H1 (cell line): ENCODE results near the gene STXBP4. TPM values are rescaled to one million over a fixed set of nuclear protein-coding genes. Genes with fewer than 3 reads are reported as not detected.

Experiments used
- CTCF ChIA-PET: fragments of 300-600 bp; sonication (Branson Sonifier 250); formaldehyde crosslinking; loops from one replicate; lab custom pipeline; 2021; ENCODE audit not compliant: partially characterized antibody; lab: Charles Lee
- POLR2A ChIA-PET: fragments of 300-600 bp; sonication (Branson Sonifier 250); formaldehyde crosslinking; loops from one replicate; lab custom pipeline; 2021; ENCODE audit warnings: inconsistent platforms; ENCODE audit not compliant: partially characterized antibody; lab: Charles Lee
- DNase-seq, 2 experiments: peaks; one replicate each; pipeline versions ENCODE4 v3.0.0 to v3.0.0-alpha.2; 2010 to 2022; ENCODE audit warnings: low spot score in 2 of 2, low read depth in 1 of 2, mixed read lengths in 1 of 2
- FAIRE-seq: peaks from 2 replicates; lab custom pipeline; 2011; peaks lifted over from hg19 to GRCh38; lab: Jason Lieb, UNC
- H2AFZ ChIP-seq: 2 replicates; pipeline ENCODE4 v1.8.1; 2012; ENCODE audit warnings: low read length, inconsistent platforms
- H2AK5ac ChIP-seq: 2 replicates; pipeline ENCODE4 v1.6.1; 2013; ENCODE audit warnings: low read depth, low read length
- H2BK120ac ChIP-seq: replicated peaks from 2 replicates; pipeline ENCODE3; 2013; ENCODE audit warnings: low read depth, low read length, inconsistent platforms
- H2BK12ac ChIP-seq: 2 replicates; pipeline ENCODE4 v1.6.1; 2013; ENCODE audit warnings: low read depth, low read length
- H2BK15ac ChIP-seq: 2 replicates; pipeline ENCODE4 v1.6.1; 2013; ENCODE audit warnings: low read length
- H2BK20ac ChIP-seq: 2 replicates; pipeline ENCODE4 v1.6.1; 2013; ENCODE audit warnings: low read length
- H2BK5ac ChIP-seq: 2 replicates; pipeline ENCODE4 v1.6.1; 2013; ENCODE audit warnings: low read depth, low read length
- H3K14ac ChIP-seq: 2 replicates; pipeline ENCODE4 v1.6.1; 2013; ENCODE audit warnings: inconsistent platforms; ENCODE audit not compliant: insufficient read length
- H3K18ac ChIP-seq: 2 replicates; pipeline ENCODE4 v1.6.1; 2013; ENCODE audit warnings: low read length; ENCODE audit errors: extremely low read depth
- H3K23ac ChIP-seq: 2 replicates; pipeline ENCODE4 v1.6.1; 2013; ENCODE audit warnings: inconsistent platforms; ENCODE audit not compliant: insufficient read length
- H3K23me2 ChIP-seq: 2 replicates; pipeline ENCODE4 v1.6.1; 2013; ENCODE audit warnings: low read depth, low read length
- H3K27ac ChIP-seq: 2 replicates; pipeline ENCODE4 v1.6.1; 2011; ENCODE audit warnings: low read depth, low read length, inconsistent platforms
- H3K27me3 ChIP-seq, 4 experiments: replicated peaks in 1 of 4; 1 replicate in 1 of 4; 2 replicates in 3 of 4; pipeline versions ENCODE4 v1.6.1 to v1.8.1; 2011 to 2013; ENCODE audit warnings: low read length in 3 of 4, mild to moderate bottlenecking in 3 of 4, inconsistent platforms in 2 of 4, mixed read lengths in 2 of 4, moderate library complexity in 1 of 4; ENCODE audit not compliant: control insufficient read depth in 3 of 4, insufficient read depth in 3 of 4; ENCODE audit errors: extremely low read depth in 1 of 4
- H3K36me3 ChIP-seq, 4 experiments: 2 replicates each; pipeline versions ENCODE4 v1.6.1 to v1.8.1; 2011 to 2013; ENCODE audit warnings: mild to moderate bottlenecking in 4 of 4, low read length in 3 of 4, moderate library complexity in 2 of 4, control low read depth in 1 of 4, inconsistent platforms in 1 of 4; ENCODE audit not compliant: insufficient read depth in 4 of 4, control insufficient read depth in 2 of 4
- H3K4ac ChIP-seq: replicated peaks from 2 replicates; pipeline ENCODE3; 2013; ENCODE audit warnings: low read length, low read depth, mixed read lengths, inconsistent platforms; ENCODE audit not compliant: insufficient read length
- H3K4me1 ChIP-seq, 4 experiments: replicated peaks in 1 of 4; 1 replicate in 1 of 4; 2 replicates in 3 of 4; pipeline versions ENCODE4 v1.6.1 to v1.8.1; 2011 to 2013; ENCODE audit warnings: low read length in 3 of 4, inconsistent platforms in 2 of 4, mixed read lengths in 1 of 4; ENCODE audit not compliant: insufficient read depth in 4 of 4, control insufficient read depth in 3 of 4
- H3K4me2 ChIP-seq, 2 experiments: 2 replicates each; pipeline versions ENCODE4 v1.6.1 to v1.8.1; 2011 to 2013; ENCODE audit warnings: low read depth in 2 of 2, low read length in 2 of 2, control low read depth in 1 of 2, inconsistent platforms in 1 of 2, mild to moderate bottlenecking in 1 of 2; ENCODE audit not compliant: insufficient read depth in 1 of 2
- H3K4me3 ChIP-seq, 4 experiments: fragments of 200-600, 300-600 bp in 1 of 4; sonication (generic), shearing (Covaris generic), sonication (Bioruptor Twin) in 1 of 4; 2 replicates each; pipeline versions ENCODE4 v1.5.1 to v1.8.1; 2011 to 2016; ENCODE audit warnings: low read length in 4 of 4, low read depth in 3 of 4, control low read depth in 2 of 4, inconsistent platforms in 2 of 4, mild to moderate bottlenecking in 2 of 4, mixed read lengths in 1 of 4, moderate library complexity in 1 of 4; ENCODE audit not compliant: insufficient read depth in 2 of 4; ENCODE audit errors: extremely low read depth in 1 of 4
- H3K56ac ChIP-seq: replicated peaks from 2 replicates; pipeline ENCODE3; 2013; ENCODE audit warnings: low read depth, mild to moderate bottlenecking, mixed read lengths, low read length, inconsistent platforms; ENCODE audit not compliant: insufficient read length
- H3K79me1 ChIP-seq: 2 replicates; pipeline ENCODE4 v1.6.1; 2013; ENCODE audit warnings: low read depth, low read length, control low read depth
- H3K79me2 ChIP-seq, 2 experiments: 2 replicates each; pipeline versions ENCODE4 v1.6.1 to v1.8.1; 2012 to 2013; ENCODE audit warnings: low read length in 2 of 2, mild to moderate bottlenecking in 2 of 2, inconsistent platforms in 1 of 2; ENCODE audit not compliant: insufficient read depth in 2 of 2, control insufficient read depth in 1 of 2
- H3K9ac ChIP-seq, 4 experiments: replicated peaks in 1 of 4; 1 replicate in 1 of 4; 2 replicates in 3 of 4; pipeline versions ENCODE4 v1.6.1 to v1.8.1; 2011 to 2013; ENCODE audit warnings: low read depth in 3 of 4, low read length in 3 of 4, control low read depth in 2 of 4, mild to moderate bottlenecking in 2 of 4, moderate library complexity in 2 of 4, inconsistent platforms in 1 of 4; ENCODE audit errors: extremely low read depth in 1 of 4
- H3K9me3 ChIP-seq, 2 experiments: 2 replicates each; pipeline versions ENCODE4 v1.6.1 to v1.8.1; 2012 to 2013; ENCODE audit warnings: mild to moderate bottlenecking in 2 of 2, moderate library complexity in 2 of 2, control low read depth in 1 of 2, inconsistent platforms in 1 of 2, low read depth in 1 of 2, low read length in 1 of 2, mixed read lengths in 1 of 2; ENCODE audit not compliant: insufficient read depth in 2 of 2
- H4K20me1 ChIP-seq, 2 experiments: replicated peaks in 1 of 2; 2 replicates each; pipeline versions ENCODE3 to v1.8.1; 2011 to 2013; ENCODE audit warnings: inconsistent platforms in 2 of 2, low read length in 2 of 2, mild to moderate bottlenecking in 1 of 2; ENCODE audit not compliant: insufficient read depth in 2 of 2, control insufficient read depth in 1 of 2
- H4K5ac ChIP-seq: 2 replicates; pipeline ENCODE4 v1.6.1; 2013; ENCODE audit warnings: low read length, low read depth, mixed read lengths, inconsistent platforms; ENCODE audit not compliant: insufficient read length
- H4K8ac ChIP-seq: 2 replicates; pipeline ENCODE4 v1.8.0; 2013; ENCODE audit warnings: mild to moderate bottlenecking, moderate library complexity, low read length, inconsistent platforms; ENCODE audit not compliant: insufficient read depth; ENCODE audit errors: extremely low read depth
- H4K91ac ChIP-seq: replicated peaks from 2 replicates; pipeline ENCODE3; 2013; ENCODE audit warnings: low read length, mixed read lengths, inconsistent platforms; ENCODE audit not compliant: insufficient read length
- CBX5 ChIP-seq: fragments of 300-800, 300-1000 bp; sonication (generic); IDR thresholded peaks from 2 replicates; pipeline ENCODE4 v1.7.1; 2016; ENCODE audit warnings: antibody characterized with exemption, low read length, low read depth
- CREB1 ChIP-seq: IDR thresholded peaks from 2 replicates; pipeline ENCODE4 v1.6.1; 2012; ENCODE audit warnings: inconsistent platforms
- EGR1 ChIP-seq: IDR thresholded peaks from 2 replicates; pipeline ENCODE4 v1.6.1; 2011; ENCODE audit warnings: low read depth, low read length, borderline replicate concordance
- FOSL1 ChIP-seq: IDR thresholded peaks from 2 replicates; pipeline ENCODE4 v1.6.1; 2011; ENCODE audit warnings: mild to moderate bottlenecking, low read depth, low read length, moderate library complexity; ENCODE audit not compliant: insufficient read depth
- GABPA ChIP-seq: IDR thresholded peaks from 2 replicates; pipeline ENCODE4 v1.6.1; 2011; ENCODE audit warnings: mild to moderate bottlenecking, low read length, moderate library complexity, borderline replicate concordance; ENCODE audit not compliant: insufficient read depth
- KDM1A ChIP-seq: fragments of 200-600, 300-600 bp; sonication (generic); IDR thresholded peaks from 2 replicates; pipeline ENCODE4 v1.7.1; 2016; ENCODE audit warnings: mild to moderate bottlenecking, low read length, borderline replicate concordance
- NRF1 ChIP-seq: IDR thresholded peaks from 2 replicates; pipeline ENCODE4 v1.6.1; 2011; ENCODE audit warnings: mild to moderate bottlenecking, low read depth, low read length, improper control_type of control experiment
- POLR2A ChIP-seq, 2 experiments: IDR thresholded peaks; 1 replicate in 1 of 2; 2 replicates in 1 of 2; pipeline ENCODE4 v1.6.1; 2011; ENCODE audit warnings: low read depth in 2 of 2, low read length in 2 of 2, mild to moderate bottlenecking in 2 of 2; ENCODE audit errors: control extremely low read depth in 1 of 2
- SIN3A ChIP-seq, 2 experiments: IDR thresholded peaks in 1 of 2; conservative IDR thresholded peaks in 1 of 2; 2 replicates each; pipeline ENCODE4 v1.6.1; 2011 to 2012; ENCODE audit warnings: low read length in 2 of 2, improper control_type of control experiment in 1 of 2, low read depth in 1 of 2, mild to moderate bottlenecking in 1 of 2
- SP2 ChIP-seq: IDR thresholded peaks from 2 replicates; pipeline ENCODE4 v1.6.1; 2012; ENCODE audit warnings: mild to moderate bottlenecking, low read length, inconsistent platforms
- SRF ChIP-seq: IDR thresholded peaks from 2 replicates; pipeline ENCODE4 v1.6.1; 2011; ENCODE audit warnings: mild to moderate bottlenecking, low read depth, low read length, moderate library complexity
- SUZ12 ChIP-seq: fragments of 200-600 bp; sonication (generic); IDR thresholded peaks from 2 replicates; pipeline ENCODE4 v1.6.1; 2012; ENCODE audit warnings: mild to moderate bottlenecking, inconsistent platforms, low read length, moderate library complexity, mixed read lengths
- YY1 ChIP-seq: IDR thresholded peaks from 2 replicates; pipeline ENCODE4 v1.6.1; 2011; ENCODE audit warnings: low read depth, mild to moderate bottlenecking, low read length
- polyA plus RNA-seq, 7 experiments: library from polyadenylated mRNA; depleted of rRNA in 3 of 7; stranded (reverse) in 5 of 7; unstranded in 2 of 7; fragments of >200 nt in 5 of 7; fragments of 200-250 nt in 2 of 7; gene quantifications; 1 replicate in 5 of 7; 2 replicates in 1 of 7; 4 replicates in 1 of 7; pipeline versions ENCODE4 v1.2.1 to v1.2.3, GENCODE V29; 2011 to 2013; ENCODE audit warnings: missing spikeins in 2 of 7, mixed read lengths in 2 of 7
- total RNA-seq: library from RNA; stranded (reverse); fragmentation: NEBNext Ultra II Directional; extraction: Animal tissue kit (Norgen Biotek cat#: 25700); gene quantifications from 2 replicates; pipeline ENCODE4 v1.2.1, GENCODE V29; 2021
- TF ChIP-seq, protein P1 (sequence below): IDR thresholded peaks from 2 replicates; pipeline ENCODE4 v1.6.1; 2012; ENCODE audit warnings: inconsistent platforms
- TF ChIP-seq, protein P2 (sequence below): IDR thresholded peaks from 2 replicates; pipeline ENCODE4 v1.6.1; 2011; ENCODE audit warnings: low read length, improper control_type of control experiment

The STXBP4 gene
- total and polyA plus RNA-seq, 2 of the 8 experiments (the other 6 are each of a cell fraction or from before 2014, with no cell fraction given) = 3.2 to 18.5 TPM

DNA sequence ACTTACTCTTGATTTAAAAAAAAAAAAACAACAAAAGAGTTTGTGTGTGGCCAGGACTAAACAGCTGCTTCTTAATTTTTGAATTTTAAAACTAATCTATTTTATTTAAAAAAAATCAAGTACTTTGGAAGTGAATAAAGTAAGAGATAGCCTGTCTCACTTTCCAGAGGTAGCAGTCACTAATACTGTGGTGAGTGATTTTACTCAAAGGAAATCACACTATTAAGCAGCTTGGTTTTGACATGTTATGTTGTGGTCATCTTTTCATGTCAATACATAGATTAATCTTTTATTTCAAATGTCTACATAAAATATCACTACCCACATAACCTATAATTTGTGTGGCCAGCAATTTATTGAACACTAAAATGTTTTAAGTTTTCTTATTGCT is 194.0 kb downstream of the STXBP4 start:
- Histone ChIP-seq H2BK120ac (no peak overlapping the region), H3K27ac (no peak overlapping the region)

More for the DNA sequence above, 194.0 kb downstream of the STXBP4 start:
- Histone ChIP-seq H3K23ac (no peak overlapping the region), H3K18ac (no peak overlapping the region), H2BK15ac (no peak overlapping the region), H3K4me1 (no peaks in the 10 kb centered on the region), H3K23me2 (no peaks in the 10 kb centered on the region), H2BK12ac (no peak overlapping the region), H2BK5ac (no peak overlapping the region), H3K9me3 (no peaks in the 10 kb centered on the region), H3K79me2 (no peaks in the 10 kb centered on the region), H3K79me1 (no peaks in the 10 kb centered on the region), H3K9ac (no peak overlapping the region), H3K14ac (no peak overlapping the region), H3K4ac (no peak overlapping the region), H2AK5ac (no peak overlapping the region), H3K4me3 (no peak overlapping the region), H3K27me3 (no peaks in the 10 kb centered on the region), H4K5ac (no peak overlapping the region), H4K8ac (no peak overlapping the region), H3K4me2 (no peak overlapping the region), H4K91ac (no peak overlapping the region), H4K20me1 (no peaks in the 10 kb centered on the region), H2AFZ (no peak overlapping the region), H3K56ac (no peak overlapping the region), H2BK20ac (no peak overlapping the region), H3K36me3 (no peaks in the 10 kb centered on the region)
- ChIA-PET POLR2A (no interaction called here), CTCF (interaction anchor here (0.9 to 2.5 kb wide), 2 partner anchors 13 to 22 kb away, joined by 3 to 12 read pairs; no protein-coding TSS in a partner anchor)
- TF ChIP-seq CREB1 = no peak
- no peak for TF ChIP-seq CBX5
- no peak for TF ChIP-seq EGR1
- TF ChIP-seq FOSL1 = no peak
- TF ChIP-seq YY1 = no peak
- no peak for TF ChIP-seq KDM1A
- no peak for TF ChIP-seq GABPA
- TF ChIP-seq NRF1 = no peak
- TF ChIP-seq SUZ12 = no peak
- no peak for TF ChIP-seq POLR2A (IDR thresholded peaks at IDR 0.05; ENCODE audit: control extremely low read depth in 1 of 2, low read depth in 2 of 2, low read length in 2 of 2)
- TF ChIP-seq, protein P1, sequence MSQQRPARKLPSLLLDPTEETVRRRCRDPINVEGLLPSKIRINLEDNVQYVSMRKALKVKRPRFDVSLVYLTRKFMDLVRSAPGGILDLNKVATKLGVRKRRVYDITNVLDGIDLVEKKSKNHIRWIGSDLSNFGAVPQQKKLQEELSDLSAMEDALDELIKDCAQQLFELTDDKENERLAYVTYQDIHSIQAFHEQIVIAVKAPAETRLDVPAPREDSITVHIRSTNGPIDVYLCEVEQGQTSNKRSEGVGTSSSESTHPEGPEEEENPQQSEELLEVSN = no peak
- TF ChIP-seq SP2 = no peak
- no peak for TF ChIP-seq SIN3A (conservative IDR thresholded peaks at IDR 0.05 in 1 of 2, IDR thresholded peaks at IDR 0.05 in 1 of 2; ENCODE audit: low read depth in 1 of 2, low read length in 2 of 2)
- TF ChIP-seq SRF = no peak
- TF ChIP-seq, protein P2, sequence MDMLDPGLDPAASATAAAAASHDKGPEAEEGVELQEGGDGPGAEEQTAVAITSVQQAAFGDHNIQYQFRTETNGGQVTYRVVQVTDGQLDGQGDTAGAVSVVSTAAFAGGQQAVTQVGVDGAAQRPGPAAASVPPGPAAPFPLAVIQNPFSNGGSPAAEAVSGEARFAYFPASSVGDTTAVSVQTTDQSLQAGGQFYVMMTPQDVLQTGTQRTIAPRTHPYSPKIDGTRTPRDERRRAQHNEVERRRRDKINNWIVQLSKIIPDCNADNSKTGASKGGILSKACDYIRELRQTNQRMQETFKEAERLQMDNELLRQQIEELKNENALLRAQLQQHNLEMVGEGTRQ = no peak
- DNase-seq (no peak), FAIRE-seq (no peak)
